Endothelial cell (in vitro differentiated cells): Measurements from ENCODE around the gene SLC25A31. TPM values are rescaled to one million over a fixed set of nuclear protein-coding genes. Genes with fewer than 3 reads are reported as not detected.
A peak's percentile ranks its signal among the peaks of the same experiment; 100 is the strongest.

Experiments used
- DNase-seq: peaks from one replicate; pipeline ENCODE4 v3.0.0; 2021; ENCODE audit warnings: low spot score
- H3K27ac Mint-ChIP-seq: one replicate; pipeline ENCODE4 v1.8.0; 2021; ENCODE audit warnings: mixed read lengths, inconsistent platforms; ENCODE audit not compliant: unreplicated experiment
- H3K27me3 Mint-ChIP-seq: one replicate; pipeline ENCODE4 v1.8.0; 2021; ENCODE audit warnings: mild to moderate bottlenecking, moderate library complexity, mixed read lengths, inconsistent platforms; ENCODE audit not compliant: unreplicated experiment
- H3K36me3 Mint-ChIP-seq: one replicate; pipeline ENCODE4 v1.8.0; 2021; ENCODE audit warnings: mild to moderate bottlenecking, low read depth, mixed read lengths, inconsistent platforms; ENCODE audit not compliant: unreplicated experiment
- H3K4me1 Mint-ChIP-seq: one replicate; pipeline ENCODE4 v1.8.0; 2021; ENCODE audit warnings: mild to moderate bottlenecking, mixed read lengths, inconsistent platforms; ENCODE audit not compliant: unreplicated experiment
- H3K4me3 Mint-ChIP-seq: one replicate; pipeline ENCODE4 v1.8.0; 2021; ENCODE audit warnings: mild to moderate bottlenecking, mixed read lengths, inconsistent platforms; ENCODE audit not compliant: unreplicated experiment
- H3K9me3 Mint-ChIP-seq: one replicate; pipeline ENCODE4 v1.8.0; 2021; ENCODE audit warnings: mixed read lengths, inconsistent platforms; ENCODE audit not compliant: unreplicated experiment
- CTCF ChIP-seq: fragments of 200-600 bp; sonication (generic); IDR thresholded peaks from one replicate; pipeline ENCODE4 v1.5.0; 2021; ENCODE audit warnings: antibody characterized with exemption; ENCODE audit not compliant: unreplicated experiment
- total RNA-seq: library from RNA; stranded (reverse); fragmentation: NEBNext Ultra II Directional; extraction: Animal tissue kit (Norgen Biotek cat#: 25700); gene quantifications from one replicate; pipeline ENCODE4 v1.2.1, GENCODE V29; 2021; ENCODE audit not compliant: unreplicated experiment

The SLC25A31 gene
- total RNA-seq, 1 donor from 2014 or later, result not detected

GRCh38 chr4:127799711-127800110, 69.5 kb downstream of the SLC25A31 start:
- no peak overlapping the region for H3K4me3 Mint-ChIP-seq
- H3K27me3 Mint-ChIP-seq, result no peaks in the 10 kb centered on the region
- no peaks in the 10 kb centered on the region for H3K9me3 Mint-ChIP-seq
- no peak for TF ChIP-seq CTCF
- H3K4me1 Mint-ChIP-seq, result no peaks in the 10 kb centered on the region
- H3K36me3 Mint-ChIP-seq, result no peaks in the 10 kb centered on the region
- no peak for DNase-seq
- no peak overlapping the region for H3K27ac Mint-ChIP-seq

DNA sequence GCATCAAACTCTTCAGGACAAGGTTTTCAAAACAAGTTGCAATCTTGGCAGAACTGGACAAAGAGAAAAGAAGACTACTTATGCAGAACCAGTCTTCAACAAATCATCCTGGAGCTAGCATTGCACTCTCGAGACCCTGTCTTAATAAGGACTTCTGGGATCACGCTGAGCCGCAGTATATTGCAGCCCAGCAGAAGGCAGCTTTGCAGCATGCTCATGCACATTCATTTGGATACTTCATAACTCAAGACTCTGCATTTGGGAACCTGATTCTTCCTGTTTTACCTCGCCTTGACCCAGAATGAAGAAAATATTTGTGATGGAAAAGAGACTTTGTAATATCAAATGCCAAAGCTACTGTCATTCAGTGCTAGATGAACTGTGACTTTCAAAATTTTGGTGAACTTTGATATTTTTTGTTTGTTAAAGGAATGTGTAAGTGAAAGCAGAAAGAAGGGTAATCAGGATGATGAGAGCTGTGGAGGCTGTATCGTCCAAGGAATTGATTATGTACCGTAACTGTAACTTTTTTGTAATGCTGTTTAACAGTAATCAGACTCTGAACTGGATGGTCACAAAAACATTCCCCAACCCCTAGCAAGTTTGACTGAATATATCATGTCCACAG, 79.1 kb downstream of the SLC25A31 start:
- no peak for TF ChIP-seq CTCF
- no peak overlapping the region for H3K27ac Mint-ChIP-seq
- DNase-seq, result peak; percentile 5
- no peaks in the 10 kb centered on the region for H3K36me3 Mint-ChIP-seq
- H3K27me3 Mint-ChIP-seq, result no peaks in the 10 kb centered on the region
- no peaks in the 10 kb centered on the region for H3K4me1 Mint-ChIP-seq
- H3K4me3 Mint-ChIP-seq, result no peak overlapping the region
- H3K9me3 Mint-ChIP-seq, result no peaks in the 10 kb centered on the region

- Mint-ChIP-seq H3K9me3 (no peaks in the 10 kb centered on the region), H3K27ac (no peak overlapping the region)
- no peak for DNase-seq
These were observed 80.4 kb downstream of the SLC25A31 start for GRCh38 chr4:127810551-127810950.

DNA sequence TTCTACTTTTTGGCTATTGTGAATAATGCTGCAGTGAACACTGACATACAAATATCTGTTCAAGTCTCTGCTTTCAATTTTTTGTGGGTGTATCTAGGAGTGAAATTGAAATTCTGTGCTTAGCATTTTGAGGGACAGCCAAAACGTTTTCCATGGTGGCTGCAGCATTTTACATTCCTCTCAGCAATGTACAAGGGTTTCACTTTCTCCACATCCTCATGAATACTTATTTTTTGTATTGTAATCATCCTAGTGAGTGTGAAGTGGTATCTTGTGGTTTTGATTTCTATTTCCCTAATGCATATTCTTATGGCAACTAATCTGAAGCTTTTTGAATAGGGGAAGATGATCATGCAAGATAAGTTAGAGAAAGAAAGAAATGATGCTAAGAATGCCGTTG, 92.2 kb downstream of the SLC25A31 start:
- Mint-ChIP-seq H3K27ac (no peak overlapping the region), H3K4me1 (no peaks in the 10 kb centered on the region), H3K9me3 (no peaks in the 10 kb centered on the region), H3K36me3 (no peaks in the 10 kb centered on the region), H3K4me3 (no peak overlapping the region), H3K27me3 (no peaks in the 10 kb centered on the region)
- DNase-seq, result no peak
- TF ChIP-seq CTCF, result no peak

More at GRCh38 chr4:127810551-127810950, 80.4 kb downstream of the SLC25A31 start:
- H3K36me3 Mint-ChIP-seq, result no peaks in the 10 kb centered on the region
- H3K4me3 Mint-ChIP-seq, result no peak overlapping the region
- TF ChIP-seq CTCF, result no peak
- no peaks in the 10 kb centered on the region for H3K27me3 Mint-ChIP-seq
- no peaks in the 10 kb centered on the region for H3K4me1 Mint-ChIP-seq

Other genes starting within 250 kb of the SLC25A31 start
- gene INTU, start 97.4 kb upstream of the SLC25A31 start, total RNA-seq, result 6.4 TPM
- gene HSPA4L, start 51.9 kb downstream of the SLC25A31 start, total RNA-seq, result 1.6 TPM
- 12.6 TPM for gene PLK4, start 150.5 kb downstream of the SLC25A31 start, total RNA-seq
- gene MFSD8, start 234.8 kb downstream of the SLC25A31 start, total RNA-seq, result 25.2 TPM
- 12.4 TPM for gene ABHD18, start 235.0 kb downstream of the SLC25A31 start, total RNA-seq